ENCODE measurements around the gene SERAC1. TPM values are rescaled to one million over a fixed set of nuclear protein-coding genes. Genes with fewer than 3 reads are reported as not detected.

Gene SERAC1
- total and polyA plus RNA-seq, 2 donors (not counting 3 experiments of a cell fraction or from before 2014, with no cell fraction given): 4.9 to 5.7 TPM

- H3K27me3 ChIP-seq (ENCODE audit: control insufficient read depth in 2 of 2, insufficient read depth in 2 of 2, low read length in 2 of 2): no peaks in the 10 kb centered on the region
- no peak for TF ChIP-seq FOS (IDR thresholded peaks at IDR 0.05; ENCODE audit: borderline replicate concordance, insufficient read depth, low read length)
- TF ChIP-seq POLR2AphosphoS5 (IDR thresholded peaks at IDR 0.05; ENCODE audit: insufficient read depth, low read depth, low read length): no peak
- no peak for TF ChIP-seq GATA2 (IDR thresholded peaks at IDR 0.05; ENCODE audit: insufficient read depth, insufficient read length, low read depth, low read length)
- no peak for TF ChIP-seq POLR2A (IDR thresholded peaks at IDR 0.05; ENCODE audit: low read depth, low read length)
- no peak for TF ChIP-seq EZH2 (IDR thresholded peaks at IDR 0.05; ENCODE audit: borderline replicate concordance, low read depth, low read length, severe bottlenecking)
- no peak for TF ChIP-seq MAX (IDR thresholded peaks at IDR 0.05; ENCODE audit: insufficient read depth, insufficient read length)
- TF ChIP-seq CTCF (IDR thresholded peaks at IDR 0.05; ENCODE audit: extremely low read depth in 1 of 2, insufficient read depth in 1 of 2, low read depth in 1 of 2, low read length in 2 of 2): no peak
- TF ChIP-seq MYC (IDR thresholded peaks at IDR 0.05; ENCODE audit: low read depth, low read length): no peak
- TF ChIP-seq JUN (IDR thresholded peaks at IDR 0.05; ENCODE audit: borderline replicate concordance, insufficient read depth, insufficient read length, low read depth): no peak
- ChIA-PET POLR2A (no interaction called here), CTCF (no interaction called here)
- H3K4me1 ChIP-seq (ENCODE audit: control insufficient read depth, extremely low read depth, insufficient read depth, low read length): no peaks in the 10 kb centered on the region
- H2AFZ ChIP-seq (ENCODE audit: low read depth, low read length): no peak overlapping the region
- intact Hi-C loops (cut with micrococcal nuclease): no loop called here
- H4K20me1 ChIP-seq (replicated peaks; ENCODE audit: control insufficient read depth, extremely low read depth, insufficient read depth, low read length): no peaks in the 10 kb centered on the region
- no peak overlapping the region for H3K4me3 ChIP-seq (replicated peaks in 1 of 3; ENCODE audit: insufficient read depth in 1 of 3, low read depth in 1 of 3, low read length in 3 of 3)
- H3K27ac ChIP-seq (ENCODE audit: insufficient read depth, low read depth, low read length): no peak overlapping the region
- H3K9me1 ChIP-seq (replicated peaks; ENCODE audit: control insufficient read depth, extremely low read depth, insufficient read depth, low read length): no peaks in the 10 kb centered on the region
- no peak overlapping the region for H3K9ac ChIP-seq (replicated peaks; ENCODE audit: extremely low read depth, insufficient read depth, low read length)
- H3K9me3 ChIP-seq (replicated peaks; ENCODE audit: control insufficient read depth, insufficient read depth, low read length): no peaks in the 10 kb centered on the region
- BruUV-seq (replicated peaks): no TSS peak
- H3K79me2 ChIP-seq (ENCODE audit: control insufficient read depth, insufficient read depth, low read length): no peaks in the 10 kb centered on the region
- no peak for FAIRE-seq
- no peaks in the 10 kb centered on the region for H3K36me3 ChIP-seq (ENCODE audit: control insufficient read depth in 2 of 2, extremely low read depth in 1 of 2, insufficient read depth in 2 of 2, low read length in 2 of 2)
- dilution Hi-C loops (cut with MboI; ENCODE audit: extremely low pct_ligation_motif_present, low sequenced_read_pairs): no loop called here
- no peak for DNase-seq (ENCODE audit: low read depth, low spot score)
- no peak overlapping the region for H3K4me2 ChIP-seq (ENCODE audit: insufficient read depth, low read length)
These were observed 46.7 kb downstream of the SERAC1 start for GRCh38 chr6:158121335-158121734.

Measured in endothelial cell of umbilical vein (primary cell).